DMS79 treated with DMSO at 0.1 percent for 48 hours (cell line): ENCODE results near the gene ENOX1.
"Not testable (repeated sequence)": the region's sequence is repeated elsewhere in the genome, so short reads cannot be mapped to it uniquely, and the experiment has no call there.

Experiments used
- DNase-seq: peaks from one replicate; lab custom pipeline; 2025; lab: John Stamatoyannopoulos, UW

The ENOX1 gene

GRCh38 chr13:43356567-43356966 lies 430.2 kb downstream of the ENOX1 start:
- no peak for DNase-seq

GRCh38 chr13:43355774-43356173 lies 431.0 kb downstream of the ENOX1 start:
- no peak for DNase-seq

- DNase-seq, result no peak
Measured at GRCh38 chr13:43354153-43354945, 432.4 kb downstream of the ENOX1 start.

- peak; percentile 13 for DNase-seq
Measured at GRCh38 chr13:43353631-43354030, 433.1 kb downstream of the ENOX1 start.

- DNase-seq, result not testable (repeated sequence)
Measured at GRCh38 chr13:43351612-43352011, 435.2 kb downstream of the ENOX1 start.

GRCh38 chr13:43348397-43348796 lies 438.4 kb downstream of the ENOX1 start:
- no peak for DNase-seq

GRCh38 chr13:43347877-43348276 lies 438.9 kb downstream of the ENOX1 start:
- no peak for DNase-seq

GRCh38 chr13:43346427-43346826 lies 440.3 kb downstream of the ENOX1 start:
- DNase-seq, result no peak

- no peak for DNase-seq
Measured at GRCh38 chr13:43343645-43344044, 443.1 kb downstream of the ENOX1 start.

GRCh38 chr13:43339805-43340550 lies 446.8 kb downstream of the ENOX1 start:
- DNase-seq, result no peak

- DNase-seq, result no peak
Measured at GRCh38 chr13:43339145-43339804, 447.5 kb downstream of the ENOX1 start.

- no peak for DNase-seq
Measured at GRCh38 chr13:43335764-43336163, 451.0 kb downstream of the ENOX1 start.

GRCh38 chr13:43333176-43333575 lies 453.6 kb downstream of the ENOX1 start:
- DNase-seq, result no peak

GRCh38 chr13:43331672-43332071 lies 455.1 kb downstream of the ENOX1 start:
- no peak for DNase-seq

- no peak for DNase-seq
Measured at GRCh38 chr13:43329702-43330101, 457.1 kb downstream of the ENOX1 start.

- DNase-seq, result no peak
Measured at GRCh38 chr13:43328907-43329306, 457.9 kb downstream of the ENOX1 start.

GRCh38 chr13:43326100-43326499 lies 460.7 kb downstream of the ENOX1 start:
- DNase-seq, result no peak

- no peak for DNase-seq
Measured at GRCh38 chr13:43325636-43326035, 461.1 kb downstream of the ENOX1 start.

GRCh38 chr13:43324129-43324528 lies 462.6 kb downstream of the ENOX1 start:
- DNase-seq, result no peak

- no peak for DNase-seq
Measured at GRCh38 chr13:43319617-43320444, 466.9 kb downstream of the ENOX1 start.

GRCh38 chr13:43316946-43317353 lies 469.8 kb downstream of the ENOX1 start:
- no peak for DNase-seq

- no peak for DNase-seq
Measured at GRCh38 chr13:43316281-43316680, 470.5 kb downstream of the ENOX1 start.
